GM12875 (cell line): Measurements from ENCODE around the gene BCAR3.

Experiments
- H3K4me3 ChIP-seq: one replicate; pipeline ENCODE4 v1.5.1; 2011; ENCODE audit warnings: low read depth, low read length, control low read depth
- CTCF ChIP-seq: IDR thresholded peaks from 2 replicates; pipeline ENCODE4 v1.5.1; 2011; ENCODE audit warnings: low read depth, mild to moderate bottlenecking, control low read depth, inconsistent platforms, low read length, moderate library complexity, borderline replicate concordance; ENCODE audit not compliant: insufficient read depth

BCAR3 gene

DNA sequence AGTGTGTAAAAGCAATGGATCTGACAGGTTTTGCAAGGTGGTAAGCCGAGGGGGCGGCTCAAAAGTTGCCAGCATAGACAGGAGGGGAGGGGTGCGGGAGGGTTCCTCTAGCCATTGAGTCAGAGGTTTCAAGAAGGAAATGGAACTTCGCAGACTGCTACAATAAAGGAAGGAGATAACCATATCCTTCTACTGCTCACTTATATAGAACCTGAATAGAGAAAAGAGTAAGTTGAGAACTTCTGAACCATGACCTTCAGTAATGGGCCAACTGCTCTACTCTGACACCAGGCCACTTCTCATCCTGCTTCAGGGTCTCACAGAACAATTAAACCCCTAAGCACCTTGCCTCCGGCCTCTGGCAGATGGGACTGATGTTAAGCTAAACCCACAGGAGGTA, 26.3 kb upstream of the BCAR3 start:
- no peak overlapping the region for H3K4me3 ChIP-seq
- no peak for TF ChIP-seq CTCF

DNA sequence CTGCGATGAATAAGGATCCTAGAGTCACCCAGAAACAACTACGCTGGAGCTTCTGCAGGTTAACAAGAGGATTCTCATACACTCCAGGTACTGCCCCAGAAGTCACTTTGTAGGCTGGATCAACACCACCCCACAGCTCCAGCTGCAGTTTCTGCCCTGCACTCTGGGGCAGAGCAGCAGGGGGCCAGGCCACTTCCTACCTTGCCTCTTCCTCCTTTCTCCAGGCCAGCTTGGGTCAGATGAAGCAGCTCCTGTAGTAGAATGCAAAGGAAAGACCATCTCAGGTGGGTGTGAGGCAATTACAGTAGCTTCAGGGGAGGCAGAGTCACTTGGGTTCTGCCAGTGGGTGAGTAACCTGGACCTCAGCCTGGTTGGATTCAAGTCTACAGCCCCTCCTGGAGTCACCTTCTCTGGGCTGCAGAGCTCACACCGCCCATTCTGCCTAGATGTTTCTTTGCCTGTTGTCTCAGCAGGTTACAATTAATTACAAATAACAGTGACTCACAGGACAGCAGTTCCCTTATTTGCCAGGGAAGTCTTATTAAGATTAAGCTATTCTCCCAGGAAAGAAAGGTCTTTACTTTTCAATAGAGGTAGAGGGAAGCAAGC, 24.4 kb upstream of the BCAR3 start:
- 0 out of 2 replicates have a peak, but pooled peaks have one; percentile 2 for TF ChIP-seq CTCF
- no peak overlapping the region for H3K4me3 ChIP-seq

GRCh38 chr1:93704052-93704451, 22.4 kb upstream of the BCAR3 start:
- no peak overlapping the region for H3K4me3 ChIP-seq
- TF ChIP-seq CTCF: no peak

GRCh38 chr1:93703643-93704042, 22.0 kb upstream of the BCAR3 start:
- H3K4me3 ChIP-seq: no peak overlapping the region
- no peak for TF ChIP-seq CTCF

- H3K4me3 ChIP-seq: no peak overlapping the region
- no peak for TF ChIP-seq CTCF
Measured at GRCh38 chr1:93702828-93703183, 21.2 kb upstream of the BCAR3 start.

GRCh38 chr1:93702111-93702827, 20.6 kb upstream of the BCAR3 start:
- TF ChIP-seq CTCF: no peak
- H3K4me3 ChIP-seq: no peak overlapping the region

DNA sequence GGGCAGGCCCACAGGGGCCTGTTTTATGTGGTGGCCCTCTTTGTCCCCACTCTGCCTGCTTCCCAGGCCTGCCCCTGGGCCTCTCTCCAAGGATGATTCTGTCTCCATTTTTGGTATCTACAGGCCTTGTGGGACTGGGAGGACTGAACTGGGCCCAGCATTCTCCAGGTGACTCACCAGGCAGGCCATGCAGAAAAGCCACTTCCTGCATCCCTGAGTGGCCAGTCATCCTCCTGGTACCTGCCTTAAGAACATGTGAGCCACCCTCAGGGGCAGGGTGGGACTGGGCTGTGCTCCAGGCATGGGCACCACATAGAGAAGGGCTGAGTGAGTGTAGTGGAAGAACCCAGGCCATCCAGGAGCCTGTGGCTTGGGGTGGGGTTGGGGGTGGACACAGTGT, 20.0 kb upstream of the BCAR3 start:
- TF ChIP-seq CTCF: no peak
- no peak overlapping the region for H3K4me3 ChIP-seq
